HG03108 (cell line): ENCODE results near the gene SLCO3A1.

Experiments used
- ATAC-seq: cut with Tn5 transposase; IDR thresholded peaks from one replicate; pipeline ENCODE4 v1.9.1; 2021; ENCODE audit warnings: moderate library complexity; ENCODE audit not compliant: unreplicated experiment

Gene SLCO3A1

GRCh38 chr15:91909111-91909510 lies 55.6 kb downstream of the SLCO3A1 start:
- no peak for ATAC-seq

GRCh38 chr15:91909574-91909973 lies 56.1 kb downstream of the SLCO3A1 start:
- no peak for ATAC-seq

GRCh38 chr15:91911844-91912243 lies 58.3 kb downstream of the SLCO3A1 start:
- no peak for ATAC-seq

GRCh38 chr15:91912336-91912735 lies 58.8 kb downstream of the SLCO3A1 start:
- no peak for ATAC-seq

- no peak for ATAC-seq
These were observed 60.1 kb downstream of the SLCO3A1 start for GRCh38 chr15:91913560-91913959.

GRCh38 chr15:91915576-91915975 lies 62.1 kb downstream of the SLCO3A1 start:
- no peak for ATAC-seq

- ATAC-seq: no peak
These were observed 62.5 kb downstream of the SLCO3A1 start for GRCh38 chr15:91916051-91916450.

- no peak for ATAC-seq
These were observed 64.3 kb downstream of the SLCO3A1 start for GRCh38 chr15:91917686-91918360.

- no peak for ATAC-seq
These were observed 65.6 kb downstream of the SLCO3A1 start for GRCh38 chr15:91919014-91919534.

- no peak for ATAC-seq
These were observed 67.8 kb downstream of the SLCO3A1 start for GRCh38 chr15:91921188-91921842.

- ATAC-seq: no peak
These were observed 68.3 kb downstream of the SLCO3A1 start for GRCh38 chr15:91921843-91922198.

- ATAC-seq: no peak
These were observed 69.4 kb downstream of the SLCO3A1 start for GRCh38 chr15:91922646-91923547.

- no peak for ATAC-seq
These were observed 70.7 kb downstream of the SLCO3A1 start for GRCh38 chr15:91924183-91924582.

GRCh38 chr15:91924837-91925495 lies 71.5 kb downstream of the SLCO3A1 start:
- no peak for ATAC-seq

- no peak for ATAC-seq
These were observed 72.3 kb downstream of the SLCO3A1 start for GRCh38 chr15:91925794-91926193.

GRCh38 chr15:91926908-91927270 lies 73.4 kb downstream of the SLCO3A1 start:
- no peak for ATAC-seq

- no peak for ATAC-seq
These were observed 74.1 kb downstream of the SLCO3A1 start for GRCh38 chr15:91927585-91927984.

- no peak for ATAC-seq
These were observed 75.2 kb downstream of the SLCO3A1 start for GRCh38 chr15:91928675-91929074.

- no peak for ATAC-seq
These were observed 76.0 kb downstream of the SLCO3A1 start for GRCh38 chr15:91929509-91929908.

- no peak for ATAC-seq
These were observed 76.6 kb downstream of the SLCO3A1 start for GRCh38 chr15:91930092-91930491.

GRCh38 chr15:91936182-91936775 lies 82.8 kb downstream of the SLCO3A1 start:
- no peak for ATAC-seq
